Body of pancreas (tissue), 4 donors: ENCODE measurements around the gene CYP19A1.

Source experiments
- POLR2A ChIP-seq, 3 donors: fragments of 450-650 bp; IDR thresholded peaks; one replicate each; pipeline ENCODE4 v1.6.1; 2016; ENCODE audit warnings: antibody characterized with exemption in 3 of 3, mild to moderate bottlenecking in 2 of 3
- TF ChIP-seq, protein P1 (sequence below), 7 experiments: fragments of 450-650 bp in 4 of 7; fragments of 200-600 bp in 3 of 7; sonication (generic) in 3 of 7; IDR thresholded peaks; one replicate each; pipeline ENCODE4 v1.5.1; 2016 to 2019; ENCODE audit warnings: antibody characterized with exemption in 7 of 7

DNA sequence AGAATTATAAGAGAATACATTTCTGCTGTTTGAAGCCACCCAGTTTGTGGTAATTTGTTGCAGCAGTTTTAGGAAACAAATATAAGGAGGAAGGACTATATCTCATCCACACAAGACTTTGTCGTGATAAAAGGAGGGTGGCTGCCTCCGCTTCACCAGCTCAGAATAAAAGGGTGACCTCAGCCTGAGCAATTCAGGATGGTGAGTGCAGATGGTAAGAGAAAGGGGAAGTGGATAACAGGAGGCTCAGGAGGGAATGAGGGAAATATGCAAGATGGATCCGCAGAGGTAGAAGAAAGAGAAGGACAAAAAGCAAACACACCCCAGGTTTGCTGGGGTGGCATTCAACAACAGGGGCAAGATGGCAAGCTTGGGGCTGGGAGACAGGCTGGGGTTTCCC is 135.6 kb downstream of the CYP19A1 start:
- TF ChIP-seq, protein P1, sequence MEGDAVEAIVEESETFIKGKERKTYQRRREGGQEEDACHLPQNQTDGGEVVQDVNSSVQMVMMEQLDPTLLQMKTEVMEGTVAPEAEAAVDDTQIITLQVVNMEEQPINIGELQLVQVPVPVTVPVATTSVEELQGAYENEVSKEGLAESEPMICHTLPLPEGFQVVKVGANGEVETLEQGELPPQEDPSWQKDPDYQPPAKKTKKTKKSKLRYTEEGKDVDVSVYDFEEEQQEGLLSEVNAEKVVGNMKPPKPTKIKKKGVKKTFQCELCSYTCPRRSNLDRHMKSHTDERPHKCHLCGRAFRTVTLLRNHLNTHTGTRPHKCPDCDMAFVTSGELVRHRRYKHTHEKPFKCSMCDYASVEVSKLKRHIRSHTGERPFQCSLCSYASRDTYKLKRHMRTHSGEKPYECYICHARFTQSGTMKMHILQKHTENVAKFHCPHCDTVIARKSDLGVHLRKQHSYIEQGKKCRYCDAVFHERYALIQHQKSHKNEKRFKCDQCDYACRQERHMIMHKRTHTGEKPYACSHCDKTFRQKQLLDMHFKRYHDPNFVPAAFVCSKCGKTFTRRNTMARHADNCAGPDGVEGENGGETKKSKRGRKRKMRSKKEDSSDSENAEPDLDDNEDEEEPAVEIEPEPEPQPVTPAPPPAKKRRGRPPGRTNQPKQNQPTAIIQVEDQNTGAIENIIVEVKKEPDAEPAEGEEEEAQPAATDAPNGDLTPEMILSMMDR (IDR thresholded peaks at IDR 0.05): no peak
- TF ChIP-seq POLR2A (IDR thresholded peaks at IDR 0.05): no peak
